Common myeloid progenitor, CD34-positive (primary cell): ENCODE results near the gene ANKRD33.

Experiments
- CTCF ChIA-PET: fragments of 350-600 bp; sonication (Branson Sonifier 250); formaldehyde crosslinking; loops from one replicate; lab custom pipeline; 2021; ENCODE audit warnings: antibody characterized with exemption; lab: Charles Lee
- POLR2A ChIA-PET: fragments of 350-600 bp; sonication (Branson Sonifier 250); formaldehyde crosslinking; loops from one replicate; lab custom pipeline; 2021; ENCODE audit warnings: antibody characterized with exemption; lab: Charles Lee
- DNase-seq, 3 donors: peaks; one replicate each; pipeline versions ENCODE4 v3.0.0 to v3.0.0-alpha.2; 2013
- H3K27ac ChIP-seq, 2 experiments: 1 replicate in 1 of 2; 2 replicates in 1 of 2; pipeline ENCODE4 v1.7.0; 2013; ENCODE audit warnings: inconsistent platforms in 2 of 2, low read length in 2 of 2, mild to moderate bottlenecking in 2 of 2, low read depth in 1 of 2, moderate library complexity in 1 of 2; ENCODE audit not compliant: severe bottlenecking in 2 of 2, insufficient read depth in 1 of 2, poor library complexity in 1 of 2
- H3K27me3 ChIP-seq, 5 experiments: replicated peaks in 2 of 5; 1 replicate in 3 of 5; 2 replicates in 2 of 5; pipeline versions ENCODE4 v1.6.1 to v1.7.0; 2013; ENCODE audit warnings: low read length in 4 of 5, mild to moderate bottlenecking in 2 of 5, moderate library complexity in 2 of 5, inconsistent platforms in 1 of 5; ENCODE audit not compliant: insufficient read depth in 5 of 5, control insufficient read depth in 4 of 5
- H3K36me3 ChIP-seq, 4 experiments: 1 replicate in 2 of 4; 2 replicates in 2 of 4; pipeline versions ENCODE4 v1.6.1 to v1.7.0; 2013; ENCODE audit warnings: low read length in 3 of 4, control low read depth in 1 of 4, mild to moderate bottlenecking in 1 of 4; ENCODE audit not compliant: control insufficient read depth in 4 of 4, insufficient read depth in 4 of 4
- H3K4me1 ChIP-seq, 4 experiments: 1 replicate in 3 of 4; 2 replicates in 1 of 4; pipeline versions ENCODE4 v1.6.1 to v1.7.1; 2013; ENCODE audit warnings: low read length in 3 of 4, mild to moderate bottlenecking in 3 of 4, control low read depth in 1 of 4, inconsistent platforms in 1 of 4, moderate library complexity in 1 of 4; ENCODE audit not compliant: control insufficient read depth in 4 of 4, insufficient read depth in 4 of 4; ENCODE audit errors: control extremely low read depth in 1 of 4
- H3K4me3 ChIP-seq, 7 experiments: 1 replicate in 4 of 7; 2 replicates in 3 of 7; pipeline versions ENCODE4 v1.5.1 to v1.7.0; 2013; ENCODE audit warnings: mild to moderate bottlenecking in 7 of 7, low read length in 6 of 7, moderate library complexity in 6 of 7, inconsistent platforms in 2 of 7, low read depth in 2 of 7, control low read depth in 1 of 7; ENCODE audit not compliant: insufficient read depth in 4 of 7, control insufficient read depth in 1 of 7; ENCODE audit errors: extremely low read depth in 1 of 7
- H3K9me3 ChIP-seq, 5 experiments: 1 replicate in 4 of 5; 2 replicates in 1 of 5; pipeline versions ENCODE4 v1.6.1 to v1.7.1; 2013; ENCODE audit warnings: low read length in 4 of 5, mild to moderate bottlenecking in 2 of 5, inconsistent platforms in 1 of 5, low read depth in 1 of 5, moderate library complexity in 1 of 5; ENCODE audit not compliant: control insufficient read depth in 4 of 5, insufficient read depth in 2 of 5; ENCODE audit errors: control extremely low read depth in 1 of 5
- WGBS: methylation state at CpG from one replicate; pipeline ENCODE4 v1.1.5; 2013; ENCODE audit not compliant: insufficient coverage; 5-methylcytosine and 5-hydroxymethylcytosine counted together

The ANKRD33 gene

DNA sequence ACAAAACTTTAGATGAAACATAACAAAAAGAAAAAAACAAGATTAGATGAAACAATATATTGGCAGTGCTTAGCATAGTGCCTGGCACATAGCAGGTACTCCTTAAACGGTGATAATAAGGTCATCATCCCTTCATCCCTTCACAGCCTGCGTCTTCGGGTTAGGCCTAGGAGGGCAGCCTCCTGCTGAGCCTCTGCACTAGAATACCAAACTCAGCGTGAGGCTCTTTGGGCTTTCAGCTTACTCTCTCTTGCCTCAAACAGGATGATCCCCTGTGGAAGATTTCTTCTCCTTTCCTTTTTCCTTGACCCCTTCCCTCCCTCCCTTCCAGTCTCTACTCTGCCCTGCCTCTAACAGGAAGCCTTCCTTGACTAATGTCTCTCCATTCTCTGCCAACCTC lies 25.0 kb upstream of the ANKRD33 start:
- POLR2A ChIA-PET, result no interaction called here
- H3K27me3 ChIP-seq, result peaks cover 0 to 25% (median 14%) of the 10 kb centered on the region in 5 experiments

GRCh38 chr12:51863363-51863932 lies 24.5 kb upstream of the ANKRD33 start:
- peak overlapping the region in 6 of 7 experiments; percentile 19 to 74 (median 44) for H3K4me3 ChIP-seq
- H3K4me1 ChIP-seq, result peaks cover 0 to 35% (median 28%) of the 10 kb centered on the region in 4 experiments
- no peaks in the 10 kb centered on the region for H3K9me3 ChIP-seq
- ChIA-PET CTCF (interaction anchor here (0.9 to 10.4 kb wide), 7 partner anchors 9 to 43 kb away, joined by 3 to 88 read pairs (median 5); no protein-coding TSS in a partner anchor), POLR2A (interaction anchor here (0.5 kb wide), 1 partner anchor 50 kb away, joined by 4 read pairs; no protein-coding TSS in a partner anchor)
- H3K27me3 ChIP-seq, result peaks cover 0 to 30% (median 14%) of the 10 kb centered on the region in 5 experiments
- peak; percentile 16 to 65 (median 62) for DNase-seq
- H3K36me3 ChIP-seq, result no peaks in the 10 kb centered on the region
- 0% methylated on average over 10 of the region's 17 CpGs for WGBS
- H3K27ac ChIP-seq, result no peak overlapping the region

More for the DNA sequence above, 25.0 kb upstream of the ANKRD33 start:
- WGBS, result 91% methylated on average over 4 of the region's 4 CpGs
- Histone ChIP-seq H3K27ac (no peak overlapping the region), H3K36me3 (no peaks in the 10 kb centered on the region), H3K4me1 (peaks cover 0 to 30% (median 23%) of the 10 kb centered on the region in 4 experiments), H3K9me3 (no peaks in the 10 kb centered on the region), H3K4me3 (peak overlapping the region in 1 of 7 experiments; percentile 74)
- CTCF ChIA-PET, result interaction anchor here (1.1 to 10.4 kb wide), 4 partner anchors 9 to 43 kb away, joined by 4 to 88 read pairs (median 8); no protein-coding TSS in a partner anchor
- no peak for DNase-seq

GRCh38 chr12:51863933-51864832 lies 23.7 kb upstream of the ANKRD33 start:
- peak; percentile 24 to 54 (median 45) for DNase-seq
- WGBS, result 13% methylated on average over 48 of the region's 53 CpGs

GRCh38 chr12:51864833-51865670 lies 22.9 kb upstream of the ANKRD33 start:
- CTCF ChIA-PET, result interaction anchor here (1.0 to 10.4 kb wide), 4 partner anchors 7 to 45 kb away, joined by 3 to 88 read pairs (median 10); no protein-coding TSS in a partner anchor
- Histone ChIP-seq H3K9me3 (no peaks in the 10 kb centered on the region), H3K36me3 (no peaks in the 10 kb centered on the region), H3K27me3 (peaks cover 0 to 32% (median 14%) of the 10 kb centered on the region in 5 experiments), H3K4me1 (peaks cover 0 to 51% (median 44%) of the 10 kb centered on the region in 4 experiments), H3K27ac (no peak overlapping the region), H3K4me3 (peak overlapping the region in 2 of 7 experiments; percentile 62 to 74)
- no peak for DNase-seq
- POLR2A ChIA-PET, result no interaction called here
- 96% methylated on average over 7 of the region's 12 CpGs for WGBS

More at GRCh38 chr12:51863933-51864832, 23.7 kb upstream of the ANKRD33 start:
- ChIA-PET CTCF (interaction anchor here (0.9 to 10.4 kb wide), 7 partner anchors 8 to 44 kb away, joined by 3 to 88 read pairs (median 5); no protein-coding TSS in a partner anchor), POLR2A (no interaction called here)
- H3K4me1 ChIP-seq, result peaks cover 0 to 42% (median 35%) of the 10 kb centered on the region in 4 experiments
- no peaks in the 10 kb centered on the region for H3K9me3 ChIP-seq
- peak overlapping the region in 6 of 7 experiments; percentile 19 to 74 (median 44) for H3K4me3 ChIP-seq
- no peaks in the 10 kb centered on the region for H3K36me3 ChIP-seq
- no peak overlapping the region for H3K27ac ChIP-seq
- H3K27me3 ChIP-seq, result peaks cover 0 to 32% (median 14%) of the 10 kb centered on the region in 5 experiments

DNA sequence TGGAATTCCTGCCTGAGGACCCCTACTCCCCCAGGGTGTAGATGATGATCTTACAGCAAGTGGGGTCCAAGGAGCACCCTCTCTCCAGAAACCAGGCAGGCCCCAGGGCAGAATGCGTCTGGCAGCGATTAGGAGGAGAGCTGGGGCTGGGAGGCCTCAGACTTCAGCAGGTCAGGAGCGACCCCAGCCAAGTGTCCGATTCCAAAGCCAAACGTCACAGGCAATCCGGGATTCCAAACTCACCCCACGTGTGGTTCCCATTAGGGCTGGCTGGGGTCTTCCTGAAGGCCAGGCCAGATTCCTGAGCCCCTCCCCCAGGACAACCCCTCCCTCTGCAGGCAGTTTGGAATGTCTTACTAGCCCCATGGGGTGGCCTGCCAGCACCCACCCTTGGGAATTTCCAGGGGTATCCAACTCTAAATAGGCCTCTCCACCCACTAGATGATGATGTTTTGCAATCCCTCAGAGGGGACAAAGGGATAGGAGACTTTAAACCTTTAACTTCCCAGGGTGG lies 22.1 kb upstream of the ANKRD33 start:
- no peak overlapping the region for H3K27ac ChIP-seq
- peaks cover 0 to 32% (median 14%) of the 10 kb centered on the region in 5 experiments for H3K27me3 ChIP-seq
- H3K4me1 ChIP-seq, result peaks cover 4 to 59% (median 52%) of the 10 kb centered on the region in 4 experiments
- ChIA-PET POLR2A (no interaction called here), CTCF (interaction anchor here (10.4 kb wide), 1 partner anchor 7 kb away, joined by 88 read pairs; no protein-coding TSS in a partner anchor)
- no peaks in the 10 kb centered on the region for H3K36me3 ChIP-seq
- H3K4me3 ChIP-seq, result no peak overlapping the region
- H3K9me3 ChIP-seq, result no peaks in the 10 kb centered on the region
- DNase-seq, result no peak
- WGBS, result 96% methylated on average over 5 of the region's 7 CpGs

DNA sequence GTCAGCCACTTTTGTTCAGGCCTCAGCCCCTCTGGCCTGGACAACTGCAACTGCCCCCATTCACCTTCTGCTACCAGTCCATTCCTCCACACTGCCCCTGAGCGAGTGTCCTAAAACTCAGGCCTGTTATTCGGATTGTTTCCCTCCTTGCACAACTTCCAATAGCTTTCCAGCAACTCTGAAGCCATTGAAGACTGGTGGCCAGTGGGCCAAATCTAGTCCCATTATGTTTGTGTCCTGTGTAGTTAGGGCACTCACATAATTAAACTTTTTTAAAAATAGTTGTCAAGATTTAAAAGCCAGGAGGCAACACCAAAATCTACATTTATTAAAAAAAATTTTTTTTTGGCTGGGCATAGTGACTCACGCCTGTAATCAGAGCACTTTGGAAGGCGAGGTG lies 21.6 kb upstream of the ANKRD33 start:
- H3K9me3 ChIP-seq, result no peaks in the 10 kb centered on the region
- H3K36me3 ChIP-seq, result no peaks in the 10 kb centered on the region
- peaks cover 0 to 32% (median 14%) of the 10 kb centered on the region in 5 experiments for H3K27me3 ChIP-seq
- ChIA-PET POLR2A (no interaction called here), CTCF (no interaction called here)
- no peak overlapping the region for H3K27ac ChIP-seq
- H3K4me3 ChIP-seq, result no peak overlapping the region
- DNase-seq, result no peak
- 100% methylated on average over 2 of the region's 4 CpGs for WGBS
- peaks cover 4 to 64% (median 57%) of the 10 kb centered on the region in 4 experiments for H3K4me1 ChIP-seq
